ENCODE data around the gene DLG5.

GRCh38 chr10:77835669-77836086 lies 90.9 kb downstream of the DLG5 start:
- TF ChIP-seq, protein P1, sequence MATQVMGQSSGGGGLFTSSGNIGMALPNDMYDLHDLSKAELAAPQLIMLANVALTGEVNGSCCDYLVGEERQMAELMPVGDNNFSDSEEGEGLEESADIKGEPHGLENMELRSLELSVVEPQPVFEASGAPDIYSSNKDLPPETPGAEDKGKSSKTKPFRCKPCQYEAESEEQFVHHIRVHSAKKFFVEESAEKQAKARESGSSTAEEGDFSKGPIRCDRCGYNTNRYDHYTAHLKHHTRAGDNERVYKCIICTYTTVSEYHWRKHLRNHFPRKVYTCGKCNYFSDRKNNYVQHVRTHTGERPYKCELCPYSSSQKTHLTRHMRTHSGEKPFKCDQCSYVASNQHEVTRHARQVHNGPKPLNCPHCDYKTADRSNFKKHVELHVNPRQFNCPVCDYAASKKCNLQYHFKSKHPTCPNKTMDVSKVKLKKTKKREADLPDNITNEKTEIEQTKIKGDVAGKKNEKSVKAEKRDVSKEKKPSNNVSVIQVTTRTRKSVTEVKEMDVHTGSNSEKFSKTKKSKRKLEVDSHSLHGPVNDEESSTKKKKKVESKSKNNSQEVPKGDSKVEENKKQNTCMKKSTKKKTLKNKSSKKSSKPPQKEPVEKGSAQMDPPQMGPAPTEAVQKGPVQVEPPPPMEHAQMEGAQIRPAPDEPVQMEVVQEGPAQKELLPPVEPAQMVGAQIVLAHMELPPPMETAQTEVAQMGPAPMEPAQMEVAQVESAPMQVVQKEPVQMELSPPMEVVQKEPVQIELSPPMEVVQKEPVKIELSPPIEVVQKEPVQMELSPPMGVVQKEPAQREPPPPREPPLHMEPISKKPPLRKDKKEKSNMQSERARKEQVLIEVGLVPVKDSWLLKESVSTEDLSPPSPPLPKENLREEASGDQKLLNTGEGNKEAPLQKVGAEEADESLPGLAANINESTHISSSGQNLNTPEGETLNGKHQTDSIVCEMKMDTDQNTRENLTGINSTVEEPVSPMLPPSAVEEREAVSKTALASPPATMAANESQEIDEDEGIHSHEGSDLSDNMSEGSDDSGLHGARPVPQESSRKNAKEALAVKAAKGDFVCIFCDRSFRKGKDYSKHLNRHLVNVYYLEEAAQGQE (IDR thresholded peaks at IDR 0.05; ENCODE audit: low read depth): no peak
- TF ChIP-seq EP300 (IDR thresholded peaks at IDR 0.05; ENCODE audit: borderline replicate concordance) (peak; percentile 98), ZBTB7A (IDR thresholded peaks at IDR 0.05; ENCODE audit: low read depth) (peak; percentile 45; the same call in 1 of the 2 replicates), FOXM1 (IDR thresholded peaks at IDR 0.05; ENCODE audit: borderline replicate concordance, low read depth) (peak; percentile 83), EGR1 (IDR thresholded peaks at IDR 0.05) (no peak), RAD21 (IDR thresholded peaks at IDR 0.05; ENCODE audit: low read depth) (no peak), TCF12 (IDR thresholded peaks at IDR 0.05; ENCODE audit: low read depth) (peak; percentile 98), TEAD4 (IDR thresholded peaks at IDR 0.05) (peak; percentile 93)
